Astrocyte (in vitro differentiated cells and primary cell): ENCODE measurements around the gene CRY1. TPM values are rescaled to one million over a fixed set of nuclear protein-coding genes. Genes with fewer than 3 reads are reported as not detected.

Source experiments
- DNase-seq: peaks from one replicate; pipeline ENCODE4 v3.0.0-alpha.2; 2010; ENCODE audit warnings: low read depth
- FAIRE-seq: peaks from 2 replicates; lab custom pipeline; 2011; peaks lifted over from hg19 to GRCh38; lab: Jason Lieb, UNC
- H2AFZ ChIP-seq: 2 replicates; pipeline ENCODE4 v1.6.0; 2012; ENCODE audit warnings: low read depth, low read length, inconsistent platforms
- H3K27ac ChIP-seq: 2 replicates; pipeline ENCODE4 v1.5.1; 2011; ENCODE audit warnings: low read depth, low read length, inconsistent platforms
- H3K27me3 ChIP-seq: 2 replicates; pipeline ENCODE4 v1.6.0; 2011; ENCODE audit warnings: low read length, inconsistent platforms; ENCODE audit not compliant: insufficient read depth
- H3K36me3 ChIP-seq: 2 replicates; pipeline ENCODE4 v1.5.1; 2011; ENCODE audit warnings: low read length, inconsistent platforms; ENCODE audit not compliant: insufficient read depth
- H3K4me1 ChIP-seq: 2 replicates; pipeline ENCODE4 v1.5.1; 2011; ENCODE audit warnings: low read length, inconsistent platforms; ENCODE audit not compliant: insufficient read depth
- H3K4me2 ChIP-seq: 2 replicates; pipeline ENCODE4 v1.6.0; 2012; ENCODE audit warnings: low read length, inconsistent platforms
- H3K4me3 ChIP-seq: 2 replicates; pipeline ENCODE4 v1.5.1; 2011; ENCODE audit warnings: low read depth, mild to moderate bottlenecking, low read length, inconsistent platforms; ENCODE audit not compliant: insufficient read depth
- H3K79me2 ChIP-seq: 2 replicates; pipeline ENCODE4 v1.6.0; 2012; ENCODE audit warnings: mild to moderate bottlenecking, low read length, inconsistent platforms; ENCODE audit not compliant: insufficient read depth
- H3K9ac ChIP-seq: 2 replicates; pipeline ENCODE4 v1.6.0; 2012; ENCODE audit warnings: mild to moderate bottlenecking, low read length, inconsistent platforms
- H3K9me3 ChIP-seq: 2 replicates; pipeline ENCODE4 v1.5.1; 2012; ENCODE audit warnings: low read depth, mild to moderate bottlenecking, low read length, inconsistent platforms; ENCODE audit not compliant: insufficient read depth
- H4K20me1 ChIP-seq: 2 replicates; pipeline ENCODE4 v1.6.0; 2012; ENCODE audit warnings: low read length, inconsistent platforms; ENCODE audit not compliant: insufficient read depth
- H3K27ac Mint-ChIP-seq: one replicate; pipeline ENCODE4 v1.8.0; 2021; ENCODE audit warnings: mild to moderate bottlenecking, mixed read lengths; ENCODE audit not compliant: unreplicated experiment
- H3K27me3 Mint-ChIP-seq: one replicate; pipeline ENCODE4 v1.8.0; 2021; ENCODE audit warnings: low read depth, mixed read lengths; ENCODE audit not compliant: unreplicated experiment
- H3K36me3 Mint-ChIP-seq: one replicate; pipeline ENCODE4 v1.8.0; 2021; ENCODE audit warnings: low read depth, mixed read lengths; ENCODE audit not compliant: unreplicated experiment
- H3K4me1 Mint-ChIP-seq: one replicate; pipeline ENCODE4 v1.8.0; 2021; ENCODE audit warnings: low read depth, mixed read lengths; ENCODE audit not compliant: unreplicated experiment
- H3K4me3 Mint-ChIP-seq: one replicate; pipeline ENCODE4 v1.8.0; 2021; ENCODE audit warnings: mild to moderate bottlenecking, moderate library complexity, mixed read lengths; ENCODE audit not compliant: unreplicated experiment
- H3K9me3 Mint-ChIP-seq: one replicate; pipeline ENCODE4 v1.8.0; 2021; ENCODE audit warnings: mild to moderate bottlenecking, mixed read lengths; ENCODE audit not compliant: unreplicated experiment
- CTCF ChIP-seq: IDR thresholded peaks from 2 replicates; pipeline ENCODE4 v1.5.1; 2011; ENCODE audit warnings: low read depth, mild to moderate bottlenecking, inconsistent platforms, low read length, moderate library complexity; ENCODE audit not compliant: insufficient read depth
- EZH2 ChIP-seq: IDR thresholded peaks from 2 replicates; pipeline ENCODE4 v1.6.1; 2012; ENCODE audit warnings: mild to moderate bottlenecking, low read length, inconsistent platforms; ENCODE audit not compliant: insufficient read depth
- total RNA-seq: library from RNA; stranded (reverse); gene quantifications from 2 replicates; pipeline ENCODE4 v1.2.1, GENCODE V29; 2021

The CRY1 gene
- total RNA-seq, 1 donor from 2014 or later = 18.3 TPM

GRCh38 chr12:106986135-106986534 lies 107.2 kb downstream of the CRY1 start:
- Histone ChIP-seq H3K4me2 (peak overlapping the region; percentile 87), H3K27ac (peak overlapping the region; percentile 82), H3K4me1 (peaks cover 6% of the 10 kb centered on the region), H3K36me3 (no peaks in the 10 kb centered on the region), H2AFZ (no peak overlapping the region), H3K9me3 (no peaks in the 10 kb centered on the region), H3K27me3 (no peaks in the 10 kb centered on the region), H4K20me1 (peaks cover 9% of the 10 kb centered on the region), H3K4me3 (peak overlapping the region; percentile 71), H3K9ac (peak overlapping the region; percentile 88), H3K79me2 (peaks cover 11% of the 10 kb centered on the region)
- FAIRE-seq = no peak
- Mint-ChIP-seq H3K4me3 (peak overlapping the region; percentile 88), H3K4me1 (peaks cover 16% of the 10 kb centered on the region), H3K36me3 (peaks cover 5% of the 10 kb centered on the region), H3K9me3 (no peaks in the 10 kb centered on the region), H3K27ac (peak overlapping the region; percentile 43), H3K27me3 (no peaks in the 10 kb centered on the region)
- DNase-seq = no peak
- no peak for TF ChIP-seq CTCF
- no peak for TF ChIP-seq EZH2

DNA sequence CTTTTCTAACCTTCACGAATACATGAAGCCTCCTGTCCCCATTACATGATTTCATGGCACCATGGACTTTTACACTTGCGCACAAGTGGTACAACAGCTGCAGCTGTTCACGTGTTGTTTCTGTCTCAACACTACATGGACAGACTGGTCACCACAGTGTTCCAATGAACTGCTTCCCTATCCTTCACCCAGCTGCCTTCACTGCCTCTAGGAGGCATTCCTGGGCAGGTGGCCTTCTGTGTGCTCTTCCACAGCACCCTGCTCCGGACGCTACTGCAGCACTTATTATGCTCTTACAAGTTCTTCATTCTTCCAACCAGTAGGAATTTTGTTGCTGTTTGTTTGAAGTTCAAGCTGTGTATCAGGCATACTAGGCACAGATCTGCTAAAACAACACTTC lies 107.9 kb downstream of the CRY1 start:
- TF ChIP-seq CTCF = no peak
- TF ChIP-seq EZH2 = no peak
- H3K4me3 ChIP-seq = no peak overlapping the region
- peaks cover 11% of the 10 kb centered on the region for H3K79me2 ChIP-seq
- H3K4me3 Mint-ChIP-seq = peak overlapping the region; percentile 88
- peak overlapping the region; percentile 87 for H3K4me2 ChIP-seq
- H3K27ac Mint-ChIP-seq = no peak overlapping the region
- no peaks in the 10 kb centered on the region for H3K27me3 ChIP-seq
- H3K36me3 Mint-ChIP-seq = peaks cover 5% of the 10 kb centered on the region
- H3K36me3 ChIP-seq = no peaks in the 10 kb centered on the region
- FAIRE-seq (no peak), DNase-seq (no peak)
- H3K9ac ChIP-seq = peak overlapping the region; percentile 88
- H3K4me1 ChIP-seq = peaks cover 6% of the 10 kb centered on the region
- H3K4me1 Mint-ChIP-seq = peaks cover 16% of the 10 kb centered on the region
- H3K9me3 ChIP-seq = no peaks in the 10 kb centered on the region
- H3K27me3 Mint-ChIP-seq = no peaks in the 10 kb centered on the region
- no peak overlapping the region for H2AFZ ChIP-seq
- no peaks in the 10 kb centered on the region for H3K9me3 Mint-ChIP-seq
- peaks cover 9% of the 10 kb centered on the region for H4K20me1 ChIP-seq
- H3K27ac ChIP-seq = no peak overlapping the region

GRCh38 chr12:106984588-106985137 lies 108.7 kb downstream of the CRY1 start:
- Histone ChIP-seq H3K79me2 (peaks cover 11% of the 10 kb centered on the region), H3K9me3 (no peaks in the 10 kb centered on the region), H3K4me3 (no peak overlapping the region), H3K27me3 (no peaks in the 10 kb centered on the region), H3K4me2 (no peak overlapping the region), H3K4me1 (peaks cover 6% of the 10 kb centered on the region), H3K27ac (no peak overlapping the region), H3K36me3 (no peaks in the 10 kb centered on the region), H4K20me1 (peaks cover 9% of the 10 kb centered on the region), H3K9ac (no peak overlapping the region), H2AFZ (no peak overlapping the region)
- Mint-ChIP-seq H3K27ac (no peak overlapping the region), H3K36me3 (peaks cover 5% of the 10 kb centered on the region), H3K4me1 (peaks cover 16% of the 10 kb centered on the region), H3K9me3 (no peaks in the 10 kb centered on the region), H3K4me3 (no peak overlapping the region), H3K27me3 (no peaks in the 10 kb centered on the region)
- no peak for FAIRE-seq
- DNase-seq = no peak
- TF ChIP-seq CTCF = no peak
- no peak for TF ChIP-seq EZH2
